Trophoblast cell (in vitro differentiated cells and primary cell): Measurements from ENCODE around the gene PER1.
A peak's percentile ranks its signal among the peaks of the same experiment; 100 is the strongest.

ENCODE experiments used
- DNase-seq, 2 donors: peaks; one replicate each; pipeline ENCODE4 v3.0.0-alpha.2; 2016
- H2AFZ ChIP-seq: 2 replicates; pipeline ENCODE4 v1.6.1; 2013; ENCODE audit warnings: low read length, moderate library complexity, mild to moderate bottlenecking; ENCODE audit not compliant: insufficient read depth, poor library complexity
- H2AK5ac ChIP-seq: 2 replicates; pipeline ENCODE4 v1.6.1; 2013; ENCODE audit warnings: mild to moderate bottlenecking, low read length
- H2BK120ac ChIP-seq: 2 replicates; pipeline ENCODE4 v1.6.1; 2013; ENCODE audit warnings: low read length, mild to moderate bottlenecking, moderate library complexity; ENCODE audit not compliant: insufficient read depth, poor library complexity
- H2BK12ac ChIP-seq: 2 replicates; pipeline ENCODE4 v1.6.1; 2013; ENCODE audit warnings: mild to moderate bottlenecking, low read length, moderate library complexity
- H2BK5ac ChIP-seq: 2 replicates; pipeline ENCODE4 v1.6.1; 2013; ENCODE audit warnings: low read length, low read depth, moderate library complexity, mild to moderate bottlenecking; ENCODE audit not compliant: poor library complexity
- H3K14ac ChIP-seq: 2 replicates; pipeline ENCODE4 v1.6.1; 2013; ENCODE audit warnings: mild to moderate bottlenecking, low read length
- H3K18ac ChIP-seq: 2 replicates; pipeline ENCODE4 v1.6.1; 2013; ENCODE audit warnings: mild to moderate bottlenecking, low read length
- H3K23ac ChIP-seq: 2 replicates; pipeline ENCODE4 v1.6.1; 2013; ENCODE audit warnings: low read length
- H3K27ac ChIP-seq: 2 replicates; pipeline ENCODE4 v1.5.1; 2013; ENCODE audit warnings: low read depth, mild to moderate bottlenecking, inconsistent platforms, low read length, moderate library complexity
- H3K27me3 ChIP-seq: 2 replicates; pipeline ENCODE4 v1.6.1; 2013; ENCODE audit warnings: inconsistent platforms, mild to moderate bottlenecking, low read length, moderate library complexity; ENCODE audit not compliant: insufficient read depth
- H3K36me3 ChIP-seq, 2 experiments: 1 replicate in 1 of 2; 2 replicates in 1 of 2; pipeline ENCODE4 v1.6.1; 2013; ENCODE audit warnings: low read length in 2 of 2, mild to moderate bottlenecking in 2 of 2, moderate library complexity in 1 of 2; ENCODE audit not compliant: insufficient read depth in 2 of 2, control insufficient read depth in 1 of 2
- H3K4ac ChIP-seq: 2 replicates; pipeline ENCODE4 v1.6.1; 2013; ENCODE audit warnings: low read depth, mild to moderate bottlenecking, low read length, moderate library complexity
- H3K4me1 ChIP-seq, 2 experiments: 1 replicate in 1 of 2; 2 replicates in 1 of 2; pipeline ENCODE4 v1.6.1; 2013; ENCODE audit warnings: low read length in 2 of 2, mild to moderate bottlenecking in 2 of 2, moderate library complexity in 1 of 2; ENCODE audit not compliant: insufficient read depth in 2 of 2, control insufficient read depth in 1 of 2
- H3K4me2 ChIP-seq: 2 replicates; pipeline ENCODE4 v1.6.1; 2013; ENCODE audit warnings: inconsistent platforms, mild to moderate bottlenecking, low read length, moderate library complexity
- H3K4me3 ChIP-seq: 2 replicates; pipeline ENCODE4 v1.5.1; 2013; ENCODE audit warnings: mild to moderate bottlenecking, low read depth, low read length, inconsistent platforms
- H3K79me1 ChIP-seq: one replicate; pipeline ENCODE4 v1.6.1; 2013; ENCODE audit warnings: low read length
- H3K79me2 ChIP-seq: 2 replicates; pipeline ENCODE4 v1.6.1; 2013; ENCODE audit warnings: low read length, mild to moderate bottlenecking; ENCODE audit not compliant: control insufficient read depth, insufficient read depth, poor library complexity
- H3K9ac ChIP-seq: 2 replicates; pipeline ENCODE4 v1.6.1; 2013; ENCODE audit warnings: mild to moderate bottlenecking, low read length
- H3K9me3 ChIP-seq: 2 replicates; pipeline ENCODE4 v1.6.1; 2013; ENCODE audit warnings: low read depth, mild to moderate bottlenecking, control low read depth, inconsistent platforms, low read length; ENCODE audit not compliant: insufficient read depth
- H4K12ac ChIP-seq: 2 replicates; pipeline ENCODE4 v1.6.1; 2013; ENCODE audit warnings: low read depth, mild to moderate bottlenecking, low read length, moderate library complexity
- H4K8ac ChIP-seq: 2 replicates; pipeline ENCODE4 v1.6.1; 2013; ENCODE audit warnings: low read depth, mild to moderate bottlenecking, low read length, moderate library complexity
- H4K91ac ChIP-seq: one replicate; pipeline ENCODE4 v1.6.1; 2013; ENCODE audit warnings: low read depth, mild to moderate bottlenecking, low read length, moderate library complexity
- WGBS: extraction: QIAGEN DNeasy Blood & Tissue Kit; methylation state at CpG from one replicate; pipeline ENCODE4 v1.1.7; 2013; ENCODE audit warnings: missing lambda C conversion rate; ENCODE audit not compliant: insufficient read length, insufficient coverage; ENCODE audit errors: extremely low coverage; 5-methylcytosine and 5-hydroxymethylcytosine counted together

The PER1 gene

GRCh38 chr17:8120520-8121406 lies 31.4 kb downstream of the PER1 start:
- H3K4me2 ChIP-seq, result peak overlapping the region; percentile 80
- H3K4me1 ChIP-seq, result peaks cover 28 to 45% of the 10 kb centered on the region in 2 experiments
- no peak overlapping the region for H3K4ac ChIP-seq
- H2AFZ ChIP-seq, result peak overlapping the region; percentile 78
- no peak overlapping the region for H3K14ac ChIP-seq
- H4K12ac ChIP-seq, result no peak overlapping the region
- H3K23ac ChIP-seq, result no peak overlapping the region
- H2AK5ac ChIP-seq, result no peak overlapping the region
- H3K36me3 ChIP-seq, result no peaks in the 10 kb centered on the region
- no peaks in the 10 kb centered on the region for H3K79me1 ChIP-seq
- H3K27me3 ChIP-seq, result peaks cover 47% of the 10 kb centered on the region
- H3K79me2 ChIP-seq, result no peaks in the 10 kb centered on the region
- no peak overlapping the region for H4K8ac ChIP-seq
- H3K4me3 ChIP-seq, result peak overlapping the region; percentile 73
- no CpG with 5 or more reads among the region's 40 CpGs for WGBS
- H2BK12ac ChIP-seq, result no peak overlapping the region
- no peak overlapping the region for H3K9ac ChIP-seq
- H3K18ac ChIP-seq, result no peak overlapping the region
- no peak overlapping the region for H2BK120ac ChIP-seq
- H3K9me3 ChIP-seq, result peaks cover 3% of the 10 kb centered on the region
- H2BK5ac ChIP-seq, result no peak overlapping the region
- no peak overlapping the region for H4K91ac ChIP-seq
- no peak overlapping the region for H3K27ac ChIP-seq
- peak; percentile 90 to 93 for DNase-seq

GRCh38 chr17:8119581-8120519 lies 32.4 kb downstream of the PER1 start:
- Histone ChIP-seq H2BK5ac (no peak overlapping the region), H3K27me3 (peaks cover 48% of the 10 kb centered on the region), H2AFZ (no peak overlapping the region), H3K14ac (no peak overlapping the region), H3K79me1 (no peaks in the 10 kb centered on the region), H3K36me3 (no peaks in the 10 kb centered on the region), H2AK5ac (no peak overlapping the region), H3K9ac (no peak overlapping the region), H4K91ac (no peak overlapping the region), H3K18ac (no peak overlapping the region), H3K79me2 (no peaks in the 10 kb centered on the region), H3K4me3 (peak overlapping the region; percentile 73), H2BK120ac (no peak overlapping the region), H3K27ac (no peak overlapping the region), H4K12ac (no peak overlapping the region), H3K4me1 (peaks cover 22 to 38% of the 10 kb centered on the region in 2 experiments), H3K4ac (no peak overlapping the region), H4K8ac (no peak overlapping the region), H3K9me3 (peaks cover 3% of the 10 kb centered on the region), H3K23ac (no peak overlapping the region), H2BK12ac (no peak overlapping the region), H3K4me2 (peak overlapping the region; percentile 80)
- WGBS, result no CpG with 5 or more reads among the region's 28 CpGs
- DNase-seq, result peak; percentile 94 to 98

- no peak overlapping the region for H3K23ac ChIP-seq
- peak overlapping the region; percentile 94 for H3K4me2 ChIP-seq
- H2AK5ac ChIP-seq, result no peak overlapping the region
- H3K9ac ChIP-seq, result peak overlapping the region; percentile 16
- H4K8ac ChIP-seq, result no peak overlapping the region
- H3K27ac ChIP-seq, result no peak overlapping the region
- H2BK120ac ChIP-seq, result no peak overlapping the region
- H3K4me1 ChIP-seq, result peaks cover 15 to 30% of the 10 kb centered on the region in 2 experiments
- H3K27me3 ChIP-seq, result peaks cover 41% of the 10 kb centered on the region
- no peak overlapping the region for H3K18ac ChIP-seq
- no peak overlapping the region for H3K4ac ChIP-seq
- H2AFZ ChIP-seq, result peak overlapping the region; percentile 13
- no peak overlapping the region for H4K12ac ChIP-seq
- H2BK5ac ChIP-seq, result no peak overlapping the region
- DNase-seq, result peak; percentile 92
- peak overlapping the region; percentile 62 for H3K4me3 ChIP-seq
- no peaks in the 10 kb centered on the region for H3K36me3 ChIP-seq
- peaks cover 3% of the 10 kb centered on the region for H3K9me3 ChIP-seq
- WGBS, result no CpG with 5 or more reads among the region's 38 CpGs
- no peaks in the 10 kb centered on the region for H3K79me1 ChIP-seq
- H3K14ac ChIP-seq, result no peak overlapping the region
- no peak overlapping the region for H2BK12ac ChIP-seq
- no peaks in the 10 kb centered on the region for H3K79me2 ChIP-seq
- H4K91ac ChIP-seq, result no peak overlapping the region
Measured at GRCh38 chr17:8118769-8119580, 33.2 kb downstream of the PER1 start.
